IMR-90 (cell line): ENCODE results near the gene PRLH. TPM values are rescaled to one million over a fixed set of nuclear protein-coding genes. Genes with fewer than 3 reads are reported as not detected.

Experiments
- ATAC-seq: fragments of 200-7000 bp; cut with Tn5 transposase; 2 replicates; pipeline ENCODE4 v1.9.1; 2020; ENCODE audit warnings: low read depth, mild to moderate bottlenecking, moderate library complexity
- BruUV-seq: library from RNA; stranded (reverse); fragments of 400-500 nt; replicated peaks from 2 replicates; lab custom pipeline; 2021; lab: Mats Ljungman, UMichigan
- CTCF ChIA-PET: fragments of 300-600 bp; formaldehyde crosslinking; extraction: SDS; loops from one replicate; lab custom pipeline; 2021; ENCODE audit warnings: antibody characterized with exemption; lab: Yijun Ruan, JAX
- POLR2A ChIA-PET: fragments of 300-600 bp; sonication (Branson Sonifier 250); formaldehyde crosslinking; loops from one replicate; lab custom pipeline; 2022; ENCODE audit warnings: antibody characterized with exemption; ENCODE audit not compliant: unreplicated experiment; lab: Charles Lee
- DNase-seq: peaks from one replicate; pipeline ENCODE4 v3.0.0; 2013
- H2AFZ ChIP-seq: replicated peaks from 2 replicates; pipeline ENCODE3; 2013; ENCODE audit warnings: low read length, mild to moderate bottlenecking; ENCODE audit not compliant: poor library complexity
- H2AK5ac ChIP-seq: 2 replicates; pipeline ENCODE4 v1.6.1; 2013; ENCODE audit warnings: low read depth, low read length, inconsistent platforms
- H2AK9ac ChIP-seq: replicated peaks from 2 replicates; pipeline ENCODE3; 2013; ENCODE audit warnings: mild to moderate bottlenecking, low read depth, low read length, moderate library complexity; ENCODE audit not compliant: poor library complexity
- H2BK120ac ChIP-seq: 2 replicates; pipeline ENCODE4 v1.6.1; 2013; ENCODE audit warnings: low read depth, low read length, inconsistent platforms
- H2BK15ac ChIP-seq: 3 replicates; pipeline ENCODE4 v1.6.1; 2013; ENCODE audit warnings: low read depth, low read length, inconsistent platforms
- H2BK20ac ChIP-seq: 2 replicates; pipeline ENCODE4 v1.6.1; 2013; ENCODE audit warnings: low read depth, mild to moderate bottlenecking, inconsistent platforms, low read length, moderate library complexity
- H2BK5ac ChIP-seq: 2 replicates; pipeline ENCODE4 v1.6.1; 2013; ENCODE audit warnings: mild to moderate bottlenecking, low read depth, low read length, inconsistent platforms; ENCODE audit not compliant: poor library complexity, severe bottlenecking
- H3K14ac ChIP-seq: replicated peaks from 2 replicates; pipeline ENCODE4 v1.6.1; 2013; ENCODE audit warnings: low read depth, low read length, inconsistent platforms
- H3K18ac ChIP-seq: 2 replicates; pipeline ENCODE4 v1.6.1; 2013; ENCODE audit warnings: low read depth, low read length, control low read depth
- H3K23ac ChIP-seq: 2 replicates; pipeline ENCODE4 v1.6.1; 2013; ENCODE audit warnings: low read depth, low read length, inconsistent platforms
- H3K27ac ChIP-seq: 2 replicates; pipeline ENCODE4 v1.5.1; 2013; ENCODE audit warnings: mild to moderate bottlenecking, control low read depth, low read length; ENCODE audit not compliant: insufficient read depth
- H3K27me3 ChIP-seq: 2 replicates; pipeline ENCODE4 v1.6.1; 2013; ENCODE audit warnings: low read length; ENCODE audit not compliant: control insufficient read depth, insufficient read depth
- H3K36me3 ChIP-seq: 2 replicates; pipeline ENCODE4 v1.6.1; 2013; ENCODE audit warnings: low read length, mixed read lengths; ENCODE audit not compliant: control insufficient read depth, insufficient read depth
- H3K4ac ChIP-seq: 2 replicates; pipeline ENCODE4 v1.6.1; 2013; ENCODE audit warnings: low read depth, low read length, inconsistent platforms
- H3K4me1 ChIP-seq: 2 replicates; pipeline ENCODE4 v1.6.1; 2013; ENCODE audit warnings: low read length, mixed read lengths; ENCODE audit not compliant: control insufficient read depth, insufficient read depth
- H3K4me2 ChIP-seq: 2 replicates; pipeline ENCODE4 v1.6.1; 2013; ENCODE audit warnings: low read depth, mild to moderate bottlenecking, control low read depth, low read length, moderate library complexity
- H3K4me3 ChIP-seq: 2 replicates; pipeline ENCODE4 v1.5.1; 2013; ENCODE audit warnings: low read depth, mild to moderate bottlenecking, control low read depth, low read length, moderate library complexity; ENCODE audit not compliant: insufficient read depth
- H3K56ac ChIP-seq: 2 replicates; pipeline ENCODE4 v1.6.1; 2013; ENCODE audit warnings: low read length, inconsistent platforms; ENCODE audit not compliant: insufficient read depth; ENCODE audit errors: extremely low read depth
- H3K79me1 ChIP-seq, 2 experiments: 2 replicates each; pipeline ENCODE4 v1.6.1; 2013; ENCODE audit warnings: low read length in 2 of 2, inconsistent platforms in 1 of 2, low read depth in 1 of 2
- H3K9ac ChIP-seq: 2 replicates; pipeline ENCODE4 v1.6.1; 2013; ENCODE audit warnings: low read depth, low read length, control low read depth
- H3K9me1 ChIP-seq: 2 replicates; pipeline ENCODE4 v1.6.1; 2013; ENCODE audit warnings: low read length, inconsistent platforms; ENCODE audit not compliant: insufficient read depth
- H3K9me3 ChIP-seq: 2 replicates; pipeline ENCODE4 v1.6.1; 2013; ENCODE audit warnings: low read length; ENCODE audit not compliant: control insufficient read depth, insufficient read depth
- H4K20me1 ChIP-seq: 2 replicates; pipeline ENCODE4 v1.6.1; 2013; ENCODE audit warnings: low read length, inconsistent platforms; ENCODE audit not compliant: insufficient read depth
- H4K5ac ChIP-seq: 2 replicates; pipeline ENCODE4 v1.6.1; 2013; ENCODE audit warnings: mild to moderate bottlenecking, low read depth, low read length, control low read depth
- H4K8ac ChIP-seq, 2 experiments: 2 replicates each; pipeline ENCODE4 v1.6.1; 2013; ENCODE audit warnings: low read depth in 2 of 2, low read length in 2 of 2, control low read depth in 1 of 2, inconsistent platforms in 1 of 2
- H4K91ac ChIP-seq: 2 replicates; pipeline ENCODE4 v1.6.1; 2013; ENCODE audit warnings: low read depth, low read length, inconsistent platforms; ENCODE audit not compliant: insufficient read depth
- CEBPB ChIP-seq: IDR thresholded peaks from 2 replicates; pipeline ENCODE4 v1.6.1; 2012; ENCODE audit warnings: low read depth, low read length, improper control_type of control experiment
- CHD1 ChIP-seq: IDR thresholded peaks from 2 replicates; pipeline ENCODE4 v1.6.1; 2012; ENCODE audit warnings: low read depth, low read length, improper control_type of control experiment
- CTCF ChIP-seq: conservative IDR thresholded peaks from 2 replicates; pipeline ENCODE4 v1.5.1; 2012; ENCODE audit warnings: mild to moderate bottlenecking, low read depth, low read length, improper control_type of control experiment
- ELK1 ChIP-seq: fragments of 150-350 bp; IDR thresholded peaks from 2 replicates; pipeline ENCODE4 v1.6.1; 2016; ENCODE audit warnings: low read depth, mild to moderate bottlenecking, low read length, moderate library complexity, borderline replicate concordance
- RAD21 ChIP-seq: IDR thresholded peaks from 2 replicates; pipeline ENCODE4 v1.6.1; 2012; ENCODE audit warnings: low read length, improper control_type of control experiment
- RCOR1 ChIP-seq: IDR thresholded peaks from 2 replicates; pipeline ENCODE4 v1.6.1; 2012; ENCODE audit warnings: mild to moderate bottlenecking, low read length, improper control_type of control experiment; ENCODE audit not compliant: insufficient replicate concordance
- SMC3 ChIP-seq: fragments of 150-350 bp; IDR thresholded peaks from 2 replicates; pipeline ENCODE4 v1.6.1; 2016; ENCODE audit warnings: low read depth, mild to moderate bottlenecking, antibody characterized with exemption, low read length, moderate library complexity
- USF2 ChIP-seq: fragments of 150-350 bp; IDR thresholded peaks from 2 replicates; pipeline ENCODE4 v1.6.1; 2017; ENCODE audit warnings: mild to moderate bottlenecking, antibody characterized with exemption, low read length, low read depth
- WGBS, 2 experiments: methylation state at CpG; one replicate each; pipeline versions ENCODE4 v1.1.5 to v1.1.7; 2013; ENCODE audit warnings: missing lambda C conversion rate in 2 of 2; ENCODE audit not compliant: insufficient read length in 1 of 2; ENCODE audit errors: extremely low coverage in 2 of 2; 5-methylcytosine and 5-hydroxymethylcytosine counted together
- dilution Hi-C: fragments of 300-500 bp; cut with HindIII; formaldehyde crosslinking; loops from one replicate; pipeline ENCODE4 v1.14.3; 2018; ENCODE audit warnings: low sequenced_read_pairs; ENCODE audit not compliant: unreplicated experiment
- in situ Hi-C: fragments of 300-500 bp; cut with MboI; formaldehyde crosslinking; loops from 3 replicates; pipeline ENCODE4 v1.14.3; 2019; ENCODE audit warnings: low sequenced_read_pairs, inconsistent platforms, mixed read lengths
- intact Hi-C: fragments of 100-400 bp; cut with micrococcal nuclease; formaldehyde crosslinking; loops from 2 replicates; pipeline ENCODE4 v1.10.0; 2022
- polyA plus RNA-seq, 3 experiments: library from polyadenylated mRNA; depleted of rRNA; stranded (reverse); fragments of >200 nt; gene quantifications; 2 replicates each; pipeline ENCODE4 v1.2.3, GENCODE V29; 2012; ENCODE audit warnings: low replicate concordance in 1 of 3
- total RNA-seq: library from RNA; depleted of rRNA; stranded (reverse); fragments of >200 nt; gene quantifications from 2 replicates; pipeline ENCODE4 v1.2.3, GENCODE V29; 2012

Gene PRLH
- total and polyA plus RNA-seq, 2 of the 4 experiments (the other 2 are of a cell fraction), result not detected

GRCh38 chr2:237549643-237550415 is 16.5 kb upstream of the PRLH start (continued):
- TF ChIP-seq ELK1, result no peak

GRCh38 chr2:237551071-237551574 is 15.3 kb upstream of the PRLH start:
- in situ Hi-C loops (loop anchor here (25.0 kb wide), 2 partner anchors 1039 to 1214 kb away; a partner anchor contains a TSS), dilution Hi-C loops (no loop called here), intact Hi-C loops (no loop called here)
- Histone ChIP-seq H3K9me1 (no peaks in the 10 kb centered on the region), H4K5ac (no peak overlapping the region), H4K8ac (no peak overlapping the region), H2AK5ac (no peak overlapping the region), H3K18ac (no peak overlapping the region), H3K23ac (no peak overlapping the region), H3K36me3 (peaks cover 9% of the 10 kb centered on the region), H3K4ac (no peak overlapping the region), H3K4me2 (no peak overlapping the region), H2AK9ac (no peak overlapping the region), H3K79me1 (no peaks in the 10 kb centered on the region), H4K91ac (no peak overlapping the region), H2BK20ac (no peak overlapping the region), H3K27ac (no peak overlapping the region), H2AFZ (no peak overlapping the region), H3K4me3 (no peak overlapping the region), H3K56ac (no peak overlapping the region), H3K9ac (no peak overlapping the region), H3K14ac (no peak overlapping the region), H3K4me1 (0 out of 2 replicates have a peak, but pooled peaks cover 2% of the 10 kb centered on the region), H2BK15ac (no peak overlapping the region), H3K27me3 (no peaks in the 10 kb centered on the region), H4K20me1 (no peaks in the 10 kb centered on the region), H2BK120ac (no peak overlapping the region), H3K9me3 (peaks cover 6% of the 10 kb centered on the region), H2BK5ac (no peak overlapping the region)
- 82% methylated on average over 14 of the region's 16 CpGs; no CpG with 5 or more reads in 1 of the 2 experiments for WGBS, 2 experiments
- no peak for DNase-seq
- BruUV-seq, result no TSS peak
- ChIA-PET CTCF (no interaction called here), POLR2A (no interaction called here)
- ATAC-seq, result no peak
- TF ChIP-seq CEBPB, result no peak
- TF ChIP-seq RCOR1, result no peak
- no peak for TF ChIP-seq USF2
- TF ChIP-seq CHD1, result no peak
- TF ChIP-seq CTCF, result no peak
- no peak for TF ChIP-seq RAD21
- TF ChIP-seq SMC3, result no peak
